Measurements from ENCODE around the gene NPR1.

- TF ChIP-seq CTCF (IDR thresholded peaks at IDR 0.05) (no peak), POLR2AphosphoS5 (IDR thresholded peaks at IDR 0.05) (no peak)
These were observed 1.6 kb downstream of the NPR1 start for GRCh38 chr1:153680120-153680403.

All from breast epithelium (tissue), 3 donors.